ENCODE results near the gene CDH13.
A peak's percentile ranks its signal among the peaks of the same experiment; 100 is the strongest.

The CDH13 gene

DNA sequence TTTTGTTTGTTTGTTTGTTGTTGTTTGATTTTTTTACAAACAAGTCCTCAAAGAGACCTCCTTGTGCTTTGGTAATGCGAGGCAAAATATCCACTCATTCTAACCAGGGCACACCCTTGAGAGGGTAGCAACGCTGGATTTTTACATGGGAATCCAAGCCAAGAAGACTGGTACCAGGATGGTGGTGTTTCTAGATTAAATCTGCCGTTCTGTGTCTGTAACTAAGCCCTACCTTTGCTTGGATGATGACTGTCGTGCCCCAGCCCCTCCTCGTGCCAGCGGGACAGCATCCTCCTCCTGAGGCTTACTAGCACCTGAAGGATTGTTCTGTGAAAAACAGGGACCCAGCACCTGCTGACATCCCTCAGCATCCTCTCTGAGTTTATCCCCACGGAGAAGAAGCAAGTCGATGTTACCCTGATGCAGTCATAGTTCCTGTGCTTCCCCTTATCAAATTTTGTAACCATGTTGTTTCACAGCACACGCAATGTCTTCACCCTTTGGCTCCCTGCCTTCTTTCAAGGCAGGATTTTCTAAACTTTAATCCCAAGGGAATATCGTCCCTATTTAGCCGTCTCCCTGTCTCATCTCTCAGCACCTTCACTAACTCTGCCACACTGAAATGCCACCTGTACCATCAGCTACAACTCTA, 1175.9 kb downstream of the CDH13 start:
- DNase-seq = no peak

DNA sequence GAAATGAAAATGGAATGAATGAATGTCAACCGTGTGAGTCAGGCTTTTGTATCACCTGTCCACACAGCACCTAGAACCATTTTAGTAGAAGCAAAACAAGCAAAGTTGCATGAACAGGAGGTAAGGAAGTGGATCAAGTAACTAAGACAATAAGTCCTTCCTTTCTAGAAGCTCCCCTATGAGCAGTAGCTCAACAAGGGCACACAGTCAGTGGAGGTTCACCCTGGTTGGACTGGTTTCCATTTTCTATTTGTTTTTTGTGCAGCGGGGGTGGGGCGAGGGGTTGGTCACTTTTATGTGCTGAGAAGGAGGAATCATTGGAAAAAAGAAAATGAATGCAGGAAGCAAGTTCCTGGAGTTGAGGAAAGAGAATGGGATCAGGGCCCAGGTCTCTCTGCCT, 1177.0 kb downstream of the CDH13 start:
- no peak for DNase-seq

DNA sequence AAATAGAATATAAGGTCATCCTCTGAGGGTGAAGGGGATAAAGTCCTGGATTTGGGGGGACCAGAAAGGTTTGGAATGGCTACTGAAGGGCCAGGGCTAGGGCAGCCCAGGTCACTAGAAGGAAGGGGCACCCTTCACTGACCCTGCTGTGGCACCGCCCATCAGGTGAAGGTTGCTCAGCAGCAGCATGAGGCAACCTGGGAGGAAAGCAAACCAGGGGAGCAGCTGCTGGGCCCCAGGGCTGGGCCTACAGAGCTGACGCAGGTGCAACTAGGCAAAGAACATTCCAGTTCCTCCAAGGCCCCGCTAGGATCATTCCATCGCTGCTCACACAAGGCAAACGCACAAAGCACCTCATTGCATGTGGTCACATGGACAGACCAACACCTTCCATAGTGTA, 1177.6 kb downstream of the CDH13 start:
- DNase-seq = no peak

DNA sequence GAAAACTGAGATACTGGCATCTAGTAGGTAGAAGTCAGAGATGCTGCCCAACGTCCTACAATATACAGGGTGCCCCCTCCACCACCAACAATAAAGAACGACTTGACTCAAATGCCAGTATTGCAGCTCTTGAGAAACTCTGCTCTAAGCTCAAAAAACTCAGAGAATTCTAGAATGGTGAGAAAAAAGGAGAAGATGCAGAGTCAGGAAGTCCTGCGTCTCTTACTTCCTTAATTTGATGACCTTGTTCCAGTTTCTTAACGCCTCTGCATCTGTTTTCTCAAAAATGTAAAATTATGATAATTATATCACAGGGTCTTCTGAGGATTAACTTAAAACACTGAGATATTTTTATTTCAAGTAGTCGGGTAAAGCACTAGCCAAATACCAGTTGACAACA, 1179.3 kb downstream of the CDH13 start:
- no peak for DNase-seq

DNA sequence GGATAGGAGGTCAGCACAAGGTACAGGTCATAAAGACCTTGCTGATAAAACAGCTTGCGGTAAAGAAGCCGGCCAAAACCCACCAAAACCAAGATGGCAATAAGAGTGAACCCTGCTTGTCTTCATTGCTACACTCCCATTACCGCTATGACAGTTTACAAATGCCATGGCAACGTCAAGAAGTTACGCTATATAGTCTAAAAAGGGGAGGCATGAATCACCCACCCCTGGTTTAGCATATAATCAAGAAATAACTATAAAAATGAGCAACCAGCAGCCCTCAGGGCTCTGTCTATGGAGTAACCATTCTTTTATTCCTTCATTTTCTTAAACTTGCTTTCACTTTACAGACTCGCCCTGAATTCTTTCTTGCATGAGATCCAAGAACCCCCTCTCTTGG, 1180.0 kb downstream of the CDH13 start:
- no peak for DNase-seq

DNA sequence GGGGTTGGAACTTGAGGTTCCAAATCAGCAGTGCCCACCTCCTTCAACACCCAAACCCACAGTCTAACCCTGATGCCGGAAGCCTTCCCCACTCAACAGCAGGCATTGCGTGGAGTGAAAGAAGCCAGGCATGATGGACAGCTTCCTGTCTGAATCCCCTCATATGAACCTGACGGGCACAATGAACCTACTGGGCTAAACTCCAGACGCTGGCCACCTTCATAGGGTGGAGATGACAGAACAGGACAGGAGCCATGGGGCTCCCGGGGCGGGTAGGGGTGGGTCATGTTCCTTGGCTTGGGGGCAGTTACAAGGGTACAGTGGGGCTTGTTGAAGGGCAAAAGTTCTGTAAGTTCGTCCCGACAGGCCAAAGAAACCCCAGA, 1180.5 kb downstream of the CDH13 start:
- DNase-seq = no peak

DNA sequence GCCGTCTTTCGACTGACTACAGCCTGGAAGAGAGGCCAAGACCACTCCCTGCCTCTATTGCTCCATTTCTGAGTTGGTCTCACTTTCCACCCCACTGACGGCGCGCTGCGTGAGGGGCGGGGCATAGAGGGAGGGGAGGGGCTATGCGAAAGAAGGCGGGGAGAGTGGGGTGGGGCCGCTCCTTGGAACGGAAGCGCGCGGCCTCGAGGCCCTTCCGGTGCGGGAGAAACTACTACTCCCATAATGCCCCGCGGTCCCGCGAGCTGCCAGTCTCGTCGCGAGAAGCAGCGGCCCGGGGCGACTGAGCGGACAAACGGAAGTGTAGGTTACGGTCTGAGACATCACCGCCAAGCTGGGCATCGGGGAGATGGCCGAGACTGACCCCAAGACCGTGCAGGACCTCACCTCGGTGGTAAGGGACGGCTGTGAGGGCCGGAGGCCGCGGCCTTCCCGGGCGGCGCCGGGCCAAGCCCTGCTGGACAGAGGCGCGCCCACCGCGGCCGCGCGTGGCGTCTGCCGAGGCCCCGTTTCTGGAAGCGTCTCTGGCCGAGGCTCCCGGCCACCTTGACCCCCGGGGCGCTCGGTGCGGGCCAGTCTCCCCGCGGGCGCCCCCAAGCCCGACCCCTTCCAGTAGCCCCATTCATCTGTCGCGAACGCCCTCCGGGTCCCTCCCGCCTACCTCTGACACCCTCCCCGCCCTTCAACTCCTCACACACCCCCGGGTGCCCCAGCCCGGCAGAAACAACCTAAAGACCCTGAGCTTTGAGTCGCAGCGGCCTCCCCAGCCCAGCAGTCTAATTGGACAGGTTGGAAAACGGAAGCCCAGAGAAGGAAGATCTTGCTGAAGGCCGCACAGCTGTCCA, 1181.2 kb downstream of the CDH13 start, which contains the start of gene HSBP1:
Gene HSBP1, plus strand, starts transcription at position 269 of the 863 bp plus-strand sequence. Its CDS starts 99 bp downstream, at position 368.
- peak; percentile 73 for DNase-seq

DNA sequence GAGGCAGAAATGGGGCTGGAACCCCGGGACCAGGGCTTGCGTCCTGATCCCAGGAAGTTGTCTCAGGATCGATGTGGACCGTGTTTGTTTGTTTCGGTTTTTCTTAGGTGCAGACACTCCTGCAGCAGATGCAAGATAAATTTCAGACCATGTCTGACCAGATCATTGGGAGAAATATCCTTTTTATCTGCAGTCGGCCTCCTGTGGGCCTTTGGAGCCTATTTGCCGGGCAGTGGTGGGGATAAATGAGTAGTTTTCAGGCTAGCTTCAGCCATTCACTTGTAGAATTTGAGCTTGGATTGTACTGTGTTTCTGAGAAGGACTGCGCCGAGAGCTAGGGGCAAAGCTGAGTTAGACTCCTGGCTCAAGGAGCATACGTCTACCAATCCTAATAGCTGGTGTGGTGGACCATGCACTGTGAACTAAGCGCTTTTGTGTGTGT, 1181.8 kb downstream of the CDH13 start:
- DNase-seq = no peak

DNA sequence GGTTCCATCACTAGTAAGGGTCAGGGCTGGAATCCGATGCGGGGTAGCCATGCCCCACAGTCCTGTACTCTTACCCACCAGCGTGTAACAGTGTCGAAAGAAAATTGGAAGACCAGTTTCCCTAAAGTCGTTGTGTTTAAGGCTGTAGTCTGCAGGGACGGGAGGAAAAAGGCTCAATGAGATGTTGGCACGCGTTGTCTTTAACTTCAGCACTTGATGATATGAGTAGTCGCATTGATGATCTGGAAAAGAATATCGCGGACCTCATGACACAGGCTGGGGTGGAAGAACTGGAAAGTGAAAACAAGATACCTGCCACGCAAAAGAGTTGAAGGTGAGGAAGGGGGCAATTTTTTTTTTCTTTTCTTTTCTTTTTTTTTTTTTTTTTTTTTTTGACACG, 1182.3 kb downstream of the CDH13 start:
- no peak for DNase-seq

DNA sequence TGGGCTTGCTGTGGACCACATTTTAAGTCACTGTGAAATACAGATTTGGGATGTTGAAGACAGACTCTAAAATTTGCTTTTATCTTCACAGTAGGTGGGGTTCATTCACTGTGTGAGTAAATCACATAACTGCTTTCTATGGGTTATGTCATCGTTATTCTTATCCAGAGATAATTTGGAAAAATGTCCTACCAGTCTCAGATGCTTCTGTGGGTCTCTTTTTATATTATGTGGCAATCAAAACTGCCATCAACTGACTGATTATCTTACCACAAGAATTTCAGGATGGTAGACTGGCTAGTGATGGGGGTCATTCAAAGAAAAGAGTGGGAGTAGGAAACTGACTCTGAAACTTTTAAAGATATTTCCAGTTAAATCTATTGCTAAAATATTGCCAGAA, 1184.1 kb downstream of the CDH13 start:
- no peak for DNase-seq

DNA sequence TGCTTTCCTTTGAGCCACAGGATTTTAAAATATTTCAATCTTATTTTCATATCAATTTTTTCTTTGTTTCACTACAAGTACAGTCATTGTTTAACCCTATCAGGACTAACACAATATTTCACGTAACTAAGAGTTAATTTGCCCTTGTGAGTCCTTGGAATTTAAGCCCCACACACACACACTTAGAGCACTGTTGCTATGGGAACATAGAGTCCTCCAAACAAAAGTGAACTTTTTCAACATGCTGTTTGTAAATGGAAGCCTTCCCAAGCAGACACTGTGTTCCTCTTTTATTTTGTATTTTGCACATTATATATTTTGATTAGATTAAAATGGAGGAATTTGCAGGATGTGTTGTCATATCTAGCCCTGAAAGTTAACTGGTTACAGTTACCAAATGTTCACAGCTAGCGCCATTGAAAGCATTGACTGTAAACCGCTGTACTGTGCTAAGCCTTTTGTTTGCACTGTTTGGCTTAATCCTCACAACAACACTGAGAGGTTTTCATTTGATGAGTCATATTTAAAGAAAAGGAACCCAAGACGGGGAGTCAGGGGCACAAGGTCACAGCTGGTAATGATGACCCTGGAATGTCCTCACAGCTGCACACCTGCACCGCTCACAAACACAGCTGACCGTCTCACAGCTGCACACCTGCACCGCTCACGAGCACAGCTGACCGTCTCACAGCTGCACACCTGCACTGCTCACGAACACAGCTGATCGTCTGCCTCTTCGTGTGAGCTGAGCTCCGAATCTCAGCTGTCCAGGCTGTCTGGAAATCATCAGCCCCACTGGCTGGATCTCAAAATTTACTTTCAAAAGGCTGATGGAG, 1187.3 kb downstream of the CDH13 start:
- peak; percentile 62 for DNase-seq

DNA sequence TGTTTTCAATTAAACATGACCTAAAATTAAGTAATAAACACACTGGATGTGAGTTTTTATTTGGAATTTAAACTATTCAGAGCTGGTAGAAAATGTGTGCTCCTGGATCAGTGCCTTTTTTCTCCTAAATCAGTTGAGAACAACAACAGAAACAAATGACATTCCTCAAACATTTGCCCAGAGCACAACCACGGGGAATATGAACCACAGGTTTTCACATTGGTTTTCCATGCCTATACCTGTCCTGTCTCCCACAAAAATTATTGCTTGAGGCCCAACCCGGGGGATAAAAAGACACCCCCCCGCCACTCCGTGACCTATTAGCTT, 1187.9 kb downstream of the CDH13 start:
- no peak for DNase-seq

DNA sequence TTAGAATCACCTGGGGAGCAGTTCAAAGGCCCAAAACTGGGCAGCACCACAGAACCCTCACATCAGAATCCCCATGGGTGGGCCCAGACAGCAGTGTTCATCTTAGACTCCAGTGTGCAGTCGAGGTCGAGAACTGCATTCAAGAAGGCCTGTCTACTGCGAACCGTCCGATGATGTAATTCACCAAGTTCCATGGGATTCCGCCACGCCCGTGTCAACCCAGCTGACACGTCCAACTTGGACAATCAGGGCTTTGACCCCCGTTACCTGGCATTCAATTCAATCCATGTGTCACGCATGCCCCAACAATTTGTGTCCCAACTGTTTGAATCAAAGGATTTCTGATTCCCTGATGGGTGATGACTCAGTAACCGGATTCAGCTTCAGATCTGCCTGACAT, 1190.3 kb downstream of the CDH13 start:
- no peak for DNase-seq

DNA sequence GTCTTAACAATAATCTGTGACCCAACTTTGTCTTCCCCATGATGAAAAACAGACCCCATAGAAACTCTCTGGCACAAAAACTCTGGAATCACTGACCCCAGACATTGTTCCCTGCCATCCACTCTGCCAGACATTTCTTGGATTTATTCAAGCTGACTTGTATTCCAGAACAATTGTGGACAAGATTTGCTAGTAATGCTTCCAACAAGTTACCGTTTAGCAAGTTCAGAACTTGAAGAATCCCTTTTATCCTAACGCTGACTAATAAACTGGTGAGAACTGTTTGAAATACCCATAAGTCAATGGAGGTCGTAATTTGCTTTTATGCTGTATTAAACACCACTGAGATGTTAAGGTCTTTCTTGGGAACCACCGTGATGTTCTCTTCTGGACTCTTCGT, 1191.5 kb downstream of the CDH13 start:
- no peak for DNase-seq

DNA sequence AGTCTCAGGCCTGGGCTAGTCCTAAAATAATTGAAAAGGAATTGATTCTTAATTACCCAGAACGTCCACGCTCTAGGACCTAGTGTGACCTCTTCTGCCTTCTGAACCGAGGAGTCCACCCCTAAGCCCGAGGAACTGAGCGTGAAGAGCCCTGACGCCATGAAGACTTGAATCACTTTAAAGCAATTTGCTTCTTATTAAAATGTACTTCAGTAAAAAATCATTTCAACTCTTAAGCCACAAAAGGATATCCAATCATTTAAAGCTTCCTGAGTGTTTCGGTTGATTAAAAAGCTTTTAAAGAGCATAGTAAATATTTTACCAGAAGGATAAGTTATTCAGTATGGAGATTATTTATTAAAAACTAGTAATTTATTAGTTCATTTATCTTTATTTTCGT, 1192.6 kb downstream of the CDH13 start:
- DNase-seq = no peak

DNA sequence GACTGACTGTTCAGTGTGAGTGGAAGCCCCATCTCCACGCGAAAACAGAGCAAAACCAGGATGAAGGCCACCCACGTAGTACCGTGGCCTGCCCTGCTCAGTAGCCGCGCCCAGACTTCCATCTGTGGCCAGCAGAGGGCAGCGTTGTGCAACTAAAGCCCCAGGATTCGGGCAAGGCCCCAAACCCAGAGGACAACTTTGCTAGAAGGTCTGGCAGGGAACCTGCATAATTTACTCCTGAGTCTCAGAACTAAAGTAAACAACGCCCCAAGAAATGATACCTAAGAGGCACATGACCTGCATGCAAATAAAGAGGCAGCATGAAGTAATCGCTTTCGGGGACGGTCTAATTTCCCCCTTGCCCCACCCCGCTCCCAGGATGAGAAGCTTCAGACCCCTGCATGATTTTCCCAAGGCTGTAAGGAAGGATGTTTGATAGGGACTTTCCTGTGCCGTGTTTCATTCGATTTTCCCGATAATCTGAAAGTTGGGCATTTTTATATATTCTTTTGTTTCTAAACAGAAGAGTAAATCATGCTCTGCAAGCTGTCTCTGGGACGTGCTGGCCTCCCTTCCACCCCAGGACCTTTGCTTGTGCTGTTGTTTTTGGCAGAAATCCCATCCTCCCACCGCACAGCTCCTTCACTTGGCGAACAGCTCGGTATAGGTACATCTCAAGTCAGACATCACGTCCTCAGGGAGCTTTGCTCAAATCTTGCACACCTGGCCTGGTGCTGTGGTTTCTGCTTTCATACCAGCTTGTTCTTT, 1199.6 kb downstream of the CDH13 start:
- peak; percentile 50 for DNase-seq

DNA sequence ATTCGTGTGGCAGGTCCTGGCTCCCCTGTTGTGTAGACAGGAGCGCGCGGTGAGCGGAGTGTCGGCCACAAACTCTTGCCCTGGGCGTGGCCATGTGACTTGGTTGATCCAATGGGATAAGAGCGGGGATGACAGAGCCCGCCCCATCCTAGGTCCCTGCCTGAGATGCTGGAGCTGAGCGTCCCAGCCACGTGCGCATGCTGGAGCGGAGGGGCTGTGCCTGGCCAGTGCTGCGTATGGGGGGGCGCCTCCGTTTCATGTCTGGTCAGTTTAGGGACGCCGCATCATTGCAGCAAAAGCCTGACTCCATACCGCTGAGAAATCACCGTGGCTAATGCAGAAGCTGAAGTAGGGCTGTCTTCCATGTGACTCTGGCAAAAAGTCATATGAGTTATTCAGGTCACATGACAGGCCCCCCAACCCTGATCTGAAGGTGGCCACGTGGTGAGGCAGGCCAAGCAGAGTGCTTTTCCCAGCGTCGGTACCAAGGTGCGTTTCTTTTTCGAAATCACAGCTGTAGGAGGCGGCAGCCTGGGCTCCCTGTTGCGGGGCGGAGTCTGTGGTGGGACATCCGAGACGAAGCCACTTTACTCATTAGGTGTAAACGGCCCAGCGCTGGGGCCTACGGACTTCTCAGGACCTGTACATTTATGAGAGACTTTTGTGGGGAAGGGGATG, 1203.5 kb downstream of the CDH13 start:
- no peak for DNase-seq

DNA sequence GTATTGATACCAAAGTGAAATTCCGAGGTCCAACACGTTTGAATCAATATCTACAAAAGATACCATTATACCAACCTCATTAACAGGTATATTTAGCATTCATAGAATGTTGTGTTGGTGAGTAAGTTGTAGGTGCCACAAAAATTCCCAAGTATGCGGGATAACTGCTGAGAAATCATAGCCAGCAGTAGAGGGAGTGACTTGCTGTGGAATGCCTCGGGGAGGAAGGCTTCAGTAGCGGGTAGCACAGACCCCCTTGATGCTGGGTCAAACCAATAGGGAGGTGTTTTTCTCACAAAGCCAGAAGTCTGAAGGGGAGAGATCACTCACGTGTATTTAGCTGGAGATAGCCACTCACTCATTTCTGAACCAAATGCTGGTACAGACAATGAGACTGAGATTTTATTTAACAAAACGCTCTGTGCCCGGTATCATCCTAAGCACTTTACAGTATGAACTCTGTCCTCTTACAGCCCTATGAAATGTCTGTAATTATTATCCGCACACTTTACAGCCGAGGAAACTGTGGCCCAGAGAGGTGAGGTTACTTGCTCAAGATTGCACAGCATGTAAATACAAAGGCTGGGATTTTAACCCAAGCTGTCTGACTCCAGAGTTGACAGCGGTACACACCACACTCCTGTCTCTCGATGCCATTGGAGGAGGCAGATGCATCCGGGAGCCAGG, 1204.1 kb downstream of the CDH13 start:
- no peak for DNase-seq

DNA sequence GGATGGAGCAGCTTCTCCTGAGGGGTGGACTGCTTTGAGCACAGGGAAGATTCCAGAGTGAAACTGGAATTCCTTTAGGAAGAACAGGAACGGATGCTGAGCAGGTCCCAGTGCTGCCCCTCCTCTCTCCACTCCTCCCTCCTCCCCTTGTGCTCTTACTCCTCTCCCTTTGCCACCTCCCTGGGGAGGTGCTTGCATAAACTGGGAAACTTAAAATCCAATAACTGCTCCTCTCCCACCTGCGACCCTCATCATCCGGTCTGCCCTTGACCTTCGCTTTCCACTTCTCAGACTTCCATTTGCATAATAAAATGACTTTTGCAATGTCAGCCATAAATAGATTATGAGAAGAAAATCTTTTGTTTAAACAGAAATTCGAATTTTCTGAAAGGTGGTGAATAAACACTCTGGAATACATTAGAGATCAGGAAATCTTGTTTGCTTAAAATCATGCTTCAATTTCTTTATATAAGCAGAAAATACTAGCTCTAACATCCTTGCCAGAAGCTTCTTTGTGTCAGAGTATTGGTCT, 1204.8 kb downstream of the CDH13 start:
- no peak for DNase-seq

DNA sequence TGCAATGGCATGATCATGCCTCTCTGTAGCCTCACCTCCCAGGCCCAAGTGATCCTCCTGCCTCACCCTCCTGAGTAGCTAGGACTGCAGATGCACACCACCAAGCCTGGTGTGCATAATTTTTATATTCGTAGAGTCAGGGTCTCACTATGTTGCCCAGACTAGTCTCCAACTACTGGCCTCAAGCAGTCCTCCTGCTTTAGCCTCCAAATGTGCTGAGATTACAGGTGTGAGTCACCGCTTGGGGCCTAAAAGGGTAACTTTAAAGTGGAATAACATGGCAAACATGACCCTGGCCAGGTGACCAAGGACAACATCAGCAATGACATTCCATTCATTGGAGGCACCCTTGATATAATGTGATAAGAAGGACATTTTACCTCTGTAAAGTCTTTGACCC, 1207.2 kb downstream of the CDH13 start:
- no peak for DNase-seq

Data from NCI-H774 (cell line).